Measurements from ENCODE around the gene MSANTD3.

The MSANTD3 gene

GRCh38 chr9:100455470-100455869 lies 28.5 kb downstream of the MSANTD3 start:
- no peak for FAIRE-seq
- DNase-seq (ENCODE audit: insufficient read length, low spot score): no peak

DNA sequence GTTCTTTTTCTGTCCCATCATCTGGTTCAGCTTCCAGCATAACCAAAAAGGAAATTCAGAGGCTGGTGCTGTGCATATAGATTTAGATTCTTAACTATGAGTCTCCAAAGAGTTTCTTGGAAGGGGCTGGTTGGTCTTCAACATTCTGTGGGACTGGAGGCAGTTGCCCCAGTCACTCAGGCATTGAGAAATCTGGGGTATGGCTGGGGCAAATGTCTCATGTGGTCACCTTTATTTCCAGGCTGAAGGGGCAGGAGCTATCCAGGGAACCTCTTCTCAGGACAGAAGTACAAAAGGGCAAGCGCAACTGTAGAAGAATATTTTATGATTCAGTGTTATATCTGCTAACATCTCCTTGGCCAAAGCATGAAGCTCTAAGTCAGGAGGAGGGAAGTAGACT lies 30.6 kb downstream of the MSANTD3 start:
- FAIRE-seq (no peak), DNase-seq (ENCODE audit: insufficient read length, low spot score) (no peak)

DNA sequence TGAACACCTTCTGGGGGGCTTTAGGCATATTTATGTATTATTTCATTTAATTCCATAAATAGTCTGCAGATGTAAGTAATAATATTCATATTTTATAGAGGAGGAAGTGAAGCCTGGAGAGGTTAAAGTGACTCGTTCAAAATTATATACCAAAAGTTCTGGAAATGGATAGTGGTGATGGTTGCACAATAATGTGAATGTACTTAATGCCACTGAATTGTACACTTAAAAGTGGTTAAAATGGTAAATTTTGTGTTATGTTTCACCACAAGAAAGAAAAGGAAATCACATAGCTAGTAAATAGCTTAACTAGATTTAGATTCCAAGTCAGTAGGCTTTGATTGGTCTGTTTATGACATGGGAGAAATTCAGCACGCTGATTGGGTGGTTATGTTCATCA lies 33.0 kb downstream of the MSANTD3 start:
- DNase-seq (ENCODE audit: insufficient read length, low spot score) (no peak), FAIRE-seq (no peak)

GRCh38 chr9:100465274-100465673 lies 38.3 kb downstream of the MSANTD3 start:
- DNase-seq (ENCODE audit: insufficient read length, low spot score) (no peak), FAIRE-seq (no peak)

DNA sequence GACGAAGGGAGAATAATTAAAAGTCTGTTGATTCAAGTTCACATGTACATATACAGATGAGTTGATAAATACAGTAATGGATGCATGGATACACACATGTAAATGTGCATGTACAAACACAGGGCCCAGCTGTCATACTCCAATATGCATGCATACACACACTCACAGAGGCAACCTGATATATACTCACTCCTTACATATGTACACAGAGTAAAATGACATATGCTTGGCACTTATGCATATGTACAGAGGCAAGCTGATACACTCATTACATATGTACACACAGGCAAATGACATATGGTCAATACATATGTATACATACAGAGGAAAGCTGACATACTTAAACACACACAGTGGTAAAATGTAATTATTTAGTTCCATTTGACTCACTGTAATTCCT lies 38.8 kb downstream of the MSANTD3 start:
- DNase-seq (ENCODE audit: insufficient read length, low spot score) (no peak), FAIRE-seq (no peak)

GRCh38 chr9:100466171-100466828 lies 39.4 kb downstream of the MSANTD3 start:
- FAIRE-seq (no peak), DNase-seq (ENCODE audit: insufficient read length, low spot score) (no peak)

DNA sequence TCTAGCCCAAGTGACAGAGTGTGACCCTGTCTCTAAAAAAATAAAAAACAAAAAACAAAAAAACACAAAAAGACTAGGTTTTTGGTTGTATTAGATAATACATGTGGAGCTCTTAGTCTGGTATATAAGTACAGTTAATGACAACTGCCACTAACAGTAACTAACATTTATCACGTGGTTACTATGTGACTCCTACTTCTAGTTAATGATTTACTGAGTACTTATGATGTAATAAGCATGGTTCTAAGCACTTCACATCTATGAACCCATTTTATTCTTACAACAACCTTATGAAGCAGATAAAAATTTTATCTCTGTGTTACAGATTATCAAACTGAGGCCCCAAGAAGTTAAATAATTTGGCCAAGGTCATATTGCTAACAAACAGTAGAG lies 39.9 kb downstream of the MSANTD3 start:
- DNase-seq (ENCODE audit: insufficient read length, low spot score) (no peak), FAIRE-seq (no peak)

DNA sequence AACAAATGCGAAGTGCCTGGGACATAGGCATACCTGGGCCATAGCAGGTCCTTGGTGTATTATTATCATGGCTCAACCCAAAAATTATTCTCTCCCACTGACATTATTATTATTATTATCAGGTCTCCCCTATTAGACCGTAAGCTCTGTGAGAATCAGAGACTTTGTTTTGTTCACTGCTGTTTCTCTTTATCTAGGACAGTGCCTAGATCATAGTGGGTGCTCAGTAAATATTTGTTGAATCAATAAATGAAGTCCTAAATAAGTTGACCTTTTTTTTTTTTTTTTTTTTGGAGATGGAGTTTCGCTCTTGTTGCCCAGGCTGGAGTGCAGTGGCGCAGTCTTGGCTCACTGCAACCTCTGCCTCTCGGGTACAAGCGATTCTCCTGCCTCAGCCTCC lies 41.1 kb downstream of the MSANTD3 start:
- DNase-seq (ENCODE audit: insufficient read length, low spot score) (no peak), FAIRE-seq (no peak)

DNA sequence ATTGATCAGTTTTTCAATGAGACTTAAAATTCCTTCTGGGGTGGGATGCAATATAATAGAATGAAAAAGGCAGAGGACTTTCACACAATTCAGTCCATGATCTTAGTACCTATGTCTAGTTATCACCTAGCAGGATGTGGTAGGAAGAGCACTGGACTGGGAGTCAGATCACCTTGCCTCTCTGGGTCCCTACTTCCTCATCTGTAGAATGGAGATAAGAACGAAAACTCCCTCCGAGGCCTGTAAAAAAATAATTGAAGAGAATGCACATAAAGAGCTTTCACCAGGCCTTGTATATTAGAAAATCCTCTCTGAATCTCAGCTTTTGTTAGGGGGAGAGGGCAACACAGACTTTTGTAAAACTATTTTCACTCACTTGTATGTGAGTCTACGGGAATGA lies 45.3 kb downstream of the MSANTD3 start:
- DNase-seq (ENCODE audit: insufficient read length, low spot score): no peak
- no peak for FAIRE-seq

GRCh38 chr9:100472788-100473275 lies 45.9 kb downstream of the MSANTD3 start, which contains the start of gene TMEFF1:
TSS of gene TMEFF1 (plus strand) at chr9:100473149. CDS start at chr9:100473545, 396 bp downstream.
- FAIRE-seq (no peak), DNase-seq (ENCODE audit: insufficient read length, low spot score) (peak; percentile 59)

DNA sequence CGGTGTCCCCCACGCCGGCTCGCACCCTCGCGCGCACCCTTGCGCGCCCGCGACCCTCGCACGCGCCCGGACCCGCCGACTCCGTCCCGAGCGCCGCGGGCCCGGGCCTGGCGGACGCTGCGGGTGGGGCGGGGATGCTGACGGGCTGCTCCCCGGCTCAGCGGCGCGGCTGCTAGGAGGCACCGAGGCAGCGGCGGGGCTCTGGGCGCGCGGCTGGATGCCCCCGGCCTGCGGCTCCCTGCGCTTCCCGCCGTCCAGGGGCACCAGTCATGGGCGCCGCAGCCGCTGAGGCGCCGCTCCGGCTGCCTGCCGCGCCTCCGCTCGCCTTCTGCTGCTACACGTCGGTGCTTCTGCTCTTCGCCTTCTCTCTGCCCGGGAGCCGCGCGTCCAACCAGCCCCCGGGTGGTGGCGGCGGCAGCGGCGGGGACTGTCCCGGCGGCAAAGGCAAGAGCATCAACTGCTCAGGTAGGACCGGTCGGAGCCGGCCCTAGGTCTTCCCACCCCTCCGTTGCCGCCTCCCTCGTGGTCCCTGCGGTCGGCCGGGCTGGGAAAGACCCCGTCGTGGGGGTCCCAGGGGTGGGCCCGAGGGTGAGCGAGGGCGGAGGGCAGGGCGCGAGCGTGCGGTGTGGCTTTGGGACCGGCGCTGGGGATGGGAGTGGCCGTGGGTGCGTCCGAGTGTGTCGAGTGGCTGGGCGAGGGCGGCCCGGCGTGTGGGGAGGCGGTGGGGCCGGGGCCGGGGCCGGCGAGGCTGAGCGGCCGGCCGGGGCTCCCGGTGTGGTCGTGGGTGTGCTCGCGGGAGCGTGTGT lies 46.5 kb downstream of the MSANTD3 start:
- peak; percentile 13 for DNase-seq (ENCODE audit: insufficient read length, low spot score)
- no peak for FAIRE-seq

GRCh38 chr9:100474082-100474923 lies 47.4 kb downstream of the MSANTD3 start:
- no peak for FAIRE-seq

GRCh38 chr9:100474924-100475276 lies 48.0 kb downstream of the MSANTD3 start:
- DNase-seq (ENCODE audit: insufficient read length, low spot score) (no peak), FAIRE-seq (no peak)

More at GRCh38 chr9:100474082-100474923, 47.4 kb downstream of the MSANTD3 start:
- peak; percentile 7 for DNase-seq (ENCODE audit: insufficient read length, low spot score)

GRCh38 chr9:100477241-100477640 lies 50.3 kb downstream of the MSANTD3 start:
- FAIRE-seq: no peak
- DNase-seq (ENCODE audit: insufficient read length, low spot score): no peak

DNA sequence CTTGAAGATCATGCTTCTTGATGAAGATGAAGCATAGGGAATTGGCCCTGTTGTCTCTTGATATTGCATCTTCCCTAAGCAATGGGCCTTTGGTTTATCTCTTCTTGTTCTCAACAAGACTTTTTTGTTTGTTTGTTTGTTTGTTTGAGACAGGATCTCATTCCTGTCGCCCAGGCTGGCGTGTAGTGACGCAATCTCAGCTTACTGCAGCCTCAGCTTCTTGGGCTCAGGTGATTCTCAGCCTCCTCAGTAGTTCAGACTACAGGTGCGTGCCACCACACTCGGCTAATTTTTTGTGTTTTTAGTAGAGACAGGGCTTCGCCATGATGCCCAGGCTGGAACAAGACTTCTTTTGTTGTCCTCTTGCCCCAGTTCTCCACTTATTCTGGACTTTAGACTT lies 51.2 kb downstream of the MSANTD3 start:
- FAIRE-seq: no peak

GRCh38 chr9:100479820-100480219 lies 52.9 kb downstream of the MSANTD3 start:
- FAIRE-seq (no peak), DNase-seq (ENCODE audit: insufficient read length, low spot score) (no peak)

More for the DNA sequence above, 51.2 kb downstream of the MSANTD3 start:
- DNase-seq (ENCODE audit: insufficient read length, low spot score): no peak

DNA sequence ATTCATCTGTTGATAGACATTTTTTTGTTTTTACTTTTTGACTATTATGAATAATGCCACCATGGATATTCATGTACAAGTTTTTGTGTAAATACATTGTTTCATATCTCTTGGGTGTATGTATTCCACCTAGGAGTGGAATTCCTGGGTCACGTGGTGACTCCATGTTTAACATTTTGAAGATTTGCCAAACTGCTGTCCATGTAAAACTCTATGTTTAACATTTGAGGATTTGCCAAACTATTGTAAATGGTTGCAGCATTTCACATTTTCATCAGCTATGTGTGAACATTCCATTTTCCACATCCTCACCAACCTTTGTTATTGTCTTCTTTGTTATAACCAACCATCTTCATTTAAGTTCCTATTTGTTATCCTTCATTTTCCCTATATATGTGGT lies 58.3 kb downstream of the MSANTD3 start:
- no peak for FAIRE-seq

DNA sequence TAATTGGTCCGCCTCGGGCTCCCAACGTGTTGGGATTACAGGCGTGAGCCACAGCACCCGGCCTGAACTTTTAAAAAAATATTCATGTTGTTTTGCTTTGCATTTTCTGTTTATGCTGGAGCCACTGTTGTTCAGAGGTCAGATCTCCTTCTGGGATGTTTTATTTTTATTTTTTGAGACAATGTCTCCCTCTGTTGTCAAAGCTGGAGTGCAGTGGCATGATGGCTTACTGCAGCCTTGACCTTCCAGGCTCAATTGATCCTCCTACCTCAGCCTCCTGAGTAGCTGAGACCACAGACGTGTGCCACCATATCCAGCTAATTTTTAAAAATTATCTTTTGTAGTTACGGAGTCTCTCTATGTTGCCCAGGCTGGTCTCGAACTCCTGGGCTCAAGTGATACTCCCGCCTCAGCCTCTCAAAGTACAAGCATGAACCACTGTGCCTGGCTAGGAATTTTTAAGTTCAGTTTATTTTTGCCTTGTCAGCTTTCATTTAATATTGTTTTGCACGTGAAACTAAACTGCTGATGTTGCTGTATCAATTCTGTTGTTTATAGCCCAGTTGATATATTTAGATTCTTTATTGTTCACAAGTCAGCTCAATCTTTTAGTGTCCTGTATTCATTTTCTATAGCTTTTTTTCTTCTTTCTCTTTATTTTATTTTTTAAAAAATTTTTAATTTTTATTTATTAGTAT lies 59.7 kb downstream of the MSANTD3 start:
- DNase-seq (ENCODE audit: insufficient read length, low spot score) (no peak), FAIRE-seq (no peak)

More for the DNA sequence above, 58.3 kb downstream of the MSANTD3 start:
- no peak for DNase-seq (ENCODE audit: insufficient read length, low spot score)

DNA sequence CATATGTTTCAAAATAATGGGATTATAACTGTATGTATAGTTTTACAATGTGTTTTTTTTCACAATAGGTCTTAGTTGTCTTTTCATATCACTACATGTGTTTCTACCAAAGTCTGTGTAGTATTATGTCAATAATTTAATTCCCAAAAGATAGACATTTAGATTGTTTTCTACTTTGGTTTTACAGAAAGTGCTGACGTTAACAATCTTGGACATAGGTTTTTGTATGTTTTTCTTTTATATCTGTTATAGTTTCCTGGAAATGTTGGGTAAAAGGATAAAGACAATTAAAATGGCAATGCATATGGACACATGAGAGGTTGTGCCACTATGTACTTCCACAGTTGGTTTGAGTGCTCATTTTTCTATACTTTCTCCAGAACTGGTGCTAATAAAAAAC lies 61.2 kb downstream of the MSANTD3 start:
- DNase-seq (ENCODE audit: insufficient read length, low spot score): no peak
- no peak for FAIRE-seq

- FAIRE-seq (no peak), DNase-seq (ENCODE audit: insufficient read length, low spot score) (no peak)
These were observed 62.9 kb downstream of the MSANTD3 start for GRCh38 chr9:100489836-100490235.
